Activated CD8-positive, alpha-beta memory T cell treated with anti-CD3 and anti-CD28 coated beads for 24 hours (primary cell): Measurements from ENCODE around the gene DTX4.

ENCODE experiments used
- DNase-seq: peaks from one replicate; pipeline ENCODE4 v3.0.0-alpha.2; 2020

The DTX4 gene

GRCh38 chr11:59173080-59173963 is 1.4 kb downstream of the DTX4 start:
- peak; percentile 72 for DNase-seq

- no peak for DNase-seq
Observed at GRCh38 chr11:59173964-59174663, 2.2 kb downstream of the DTX4 start.

- no peak for DNase-seq
Observed at GRCh38 chr11:59174664-59175033, 2.7 kb downstream of the DTX4 start.

GRCh38 chr11:59175091-59175501 is 3.2 kb downstream of the DTX4 start:
- no peak for DNase-seq

- no peak for DNase-seq
Observed at GRCh38 chr11:59176330-59176729, 4.4 kb downstream of the DTX4 start.

- DNase-seq = no peak
Observed at GRCh38 chr11:59178402-59178801, 6.5 kb downstream of the DTX4 start.

GRCh38 chr11:59179121-59179520 is 7.2 kb downstream of the DTX4 start:
- no peak for DNase-seq

- DNase-seq = no peak
Observed at GRCh38 chr11:59180168-59180776, 8.3 kb downstream of the DTX4 start.

GRCh38 chr11:59180907-59181306 is 9.0 kb downstream of the DTX4 start:
- DNase-seq = no peak

- no peak for DNase-seq
Observed at GRCh38 chr11:59181746-59182456, 10.0 kb downstream of the DTX4 start.

GRCh38 chr11:59182457-59183151 is 10.7 kb downstream of the DTX4 start:
- DNase-seq = no peak

- no peak for DNase-seq
Observed at GRCh38 chr11:59183771-59184170, 11.8 kb downstream of the DTX4 start.

- DNase-seq = no peak
Observed at GRCh38 chr11:59184691-59185339, 12.9 kb downstream of the DTX4 start.

GRCh38 chr11:59185386-59185945 is 13.5 kb downstream of the DTX4 start:
- no peak for DNase-seq

- peak; percentile 79 for DNase-seq
Observed at GRCh38 chr11:59186130-59186594, 14.2 kb downstream of the DTX4 start.

- DNase-seq = no peak
Observed at GRCh38 chr11:59187035-59187434, 15.1 kb downstream of the DTX4 start.

GRCh38 chr11:59187587-59187986 is 15.7 kb downstream of the DTX4 start:
- no peak for DNase-seq

GRCh38 chr11:59188954-59189353 is 17.0 kb downstream of the DTX4 start:
- peak; percentile 24 for DNase-seq

- DNase-seq = no peak
Observed at GRCh38 chr11:59189986-59190385, 18.1 kb downstream of the DTX4 start.

- peak; percentile 28 for DNase-seq
Observed at GRCh38 chr11:59191095-59191494, 19.2 kb downstream of the DTX4 start.

- DNase-seq = no peak
Observed at GRCh38 chr11:59191890-59192289, 20.0 kb downstream of the DTX4 start.
